Measurements from ENCODE around the gene CHEK1.

DNA sequence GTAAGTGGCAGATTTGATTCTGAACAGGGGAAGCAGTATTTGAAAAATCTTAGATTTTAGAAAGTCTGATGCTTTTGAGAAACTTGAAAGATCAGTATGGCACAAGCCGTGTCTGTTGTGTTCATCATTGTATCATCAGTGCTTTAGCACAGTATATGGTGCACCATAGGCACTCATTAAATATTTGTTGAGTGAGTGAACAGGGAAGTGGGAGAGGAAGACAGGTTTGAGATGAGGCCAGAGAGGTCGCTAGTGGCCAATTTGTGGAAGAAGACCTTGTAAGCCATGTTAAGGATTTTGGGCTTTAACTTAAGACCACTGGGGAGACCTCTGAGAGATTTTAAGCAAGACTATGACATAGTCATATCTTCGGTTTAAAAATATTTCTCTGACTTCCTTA lies 12.9 kb downstream of the CHEK1 start:
- TF ChIP-seq POLR2AphosphoS5 (IDR thresholded peaks at IDR 0.05) (no peak), POLR2A (IDR thresholded peaks at IDR 0.05) (no peak)
- TF ChIP-seq, protein P1, sequence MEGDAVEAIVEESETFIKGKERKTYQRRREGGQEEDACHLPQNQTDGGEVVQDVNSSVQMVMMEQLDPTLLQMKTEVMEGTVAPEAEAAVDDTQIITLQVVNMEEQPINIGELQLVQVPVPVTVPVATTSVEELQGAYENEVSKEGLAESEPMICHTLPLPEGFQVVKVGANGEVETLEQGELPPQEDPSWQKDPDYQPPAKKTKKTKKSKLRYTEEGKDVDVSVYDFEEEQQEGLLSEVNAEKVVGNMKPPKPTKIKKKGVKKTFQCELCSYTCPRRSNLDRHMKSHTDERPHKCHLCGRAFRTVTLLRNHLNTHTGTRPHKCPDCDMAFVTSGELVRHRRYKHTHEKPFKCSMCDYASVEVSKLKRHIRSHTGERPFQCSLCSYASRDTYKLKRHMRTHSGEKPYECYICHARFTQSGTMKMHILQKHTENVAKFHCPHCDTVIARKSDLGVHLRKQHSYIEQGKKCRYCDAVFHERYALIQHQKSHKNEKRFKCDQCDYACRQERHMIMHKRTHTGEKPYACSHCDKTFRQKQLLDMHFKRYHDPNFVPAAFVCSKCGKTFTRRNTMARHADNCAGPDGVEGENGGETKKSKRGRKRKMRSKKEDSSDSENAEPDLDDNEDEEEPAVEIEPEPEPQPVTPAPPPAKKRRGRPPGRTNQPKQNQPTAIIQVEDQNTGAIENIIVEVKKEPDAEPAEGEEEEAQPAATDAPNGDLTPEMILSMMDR (IDR thresholded peaks at IDR 0.05) = no peak
